CD4-positive, alpha-beta T cell treated with Interleukin-17A for 1 hour (primary cell): ENCODE results near the gene PAPPA.

Source experiments
- DNase-seq: peaks from one replicate; pipeline ENCODE4 v3.0.0-alpha.2; 2020

The PAPPA gene

GRCh38 chr9:116182876-116183275, 29.3 kb downstream of the PAPPA start:
- no peak for DNase-seq

- no peak for DNase-seq
These were observed 34.1 kb downstream of the PAPPA start for GRCh38 chr9:116187570-116188170.

- no peak for DNase-seq
These were observed 36.1 kb downstream of the PAPPA start for GRCh38 chr9:116189683-116190082.

GRCh38 chr9:116190637-116191396, 37.2 kb downstream of the PAPPA start:
- DNase-seq = no peak

GRCh38 chr9:116191576-116192415, 38.2 kb downstream of the PAPPA start:
- no peak for DNase-seq

- DNase-seq = no peak
These were observed 40.0 kb downstream of the PAPPA start for GRCh38 chr9:116193636-116194035.

GRCh38 chr9:116196806-116197205, 43.2 kb downstream of the PAPPA start:
- DNase-seq = no peak

- DNase-seq = no peak
These were observed 44.8 kb downstream of the PAPPA start for GRCh38 chr9:116198344-116198743.

- DNase-seq = no peak
These were observed 48.8 kb downstream of the PAPPA start for GRCh38 chr9:116202219-116202912.

- DNase-seq = no peak
These were observed 50.8 kb downstream of the PAPPA start for GRCh38 chr9:116204252-116204882.

GRCh38 chr9:116207371-116208111, 54.0 kb downstream of the PAPPA start:
- no peak for DNase-seq

GRCh38 chr9:116208417-116209232, 55.0 kb downstream of the PAPPA start:
- no peak for DNase-seq

- no peak for DNase-seq
These were observed 56.0 kb downstream of the PAPPA start for GRCh38 chr9:116209414-116210116.

- DNase-seq = no peak
These were observed 59.5 kb downstream of the PAPPA start for GRCh38 chr9:116212986-116213692.

- no peak for DNase-seq
These were observed 60.1 kb downstream of the PAPPA start for GRCh38 chr9:116213693-116214047.

- DNase-seq = no peak
These were observed 64.8 kb downstream of the PAPPA start for GRCh38 chr9:116218399-116218798.

GRCh38 chr9:116219686-116220085, 66.1 kb downstream of the PAPPA start:
- DNase-seq = no peak

GRCh38 chr9:116223926-116224325, 70.3 kb downstream of the PAPPA start:
- no peak for DNase-seq

- no peak for DNase-seq
These were observed 76.6 kb downstream of the PAPPA start for GRCh38 chr9:116230051-116230632.
